NCI-H69 (cell line): ENCODE data around the gene ZFP82.

Experiments
- DNase-seq: peaks from one replicate; lab custom pipeline; 2025; lab: John Stamatoyannopoulos, UW

The ZFP82 gene

GRCh38 chr19:36418287-36419001, at the start of gene ZFP82:
Gene ZFP82, minus strand, starts transcription at chr19:36418644. Its CDS starts 8,855 bp downstream, at chr19:36409789.
- peak; percentile 85 for DNase-seq

- no peak for DNase-seq
These were observed 41.6 kb upstream of the ZFP82 start for GRCh38 chr19:36460046-36460445.

DNA sequence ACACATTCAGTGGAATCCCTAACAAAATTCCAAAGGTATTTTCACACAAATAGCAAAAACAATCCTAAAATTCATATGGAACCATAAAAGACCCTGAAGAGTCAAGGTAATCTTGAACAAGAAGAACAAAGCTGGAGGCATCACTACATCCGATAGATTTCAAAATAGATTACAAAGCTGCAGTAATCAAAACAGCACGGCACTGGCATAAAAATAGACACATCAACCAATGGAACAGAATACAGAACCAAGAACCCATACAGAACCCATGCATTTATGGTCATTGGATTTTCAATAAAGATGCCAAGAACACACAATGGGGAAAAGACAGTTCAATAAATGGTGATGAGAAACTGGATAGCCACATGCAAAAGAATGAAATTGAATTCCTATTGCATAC, 38.4 kb upstream of the ZFP82 start:
- DNase-seq: no peak

DNA sequence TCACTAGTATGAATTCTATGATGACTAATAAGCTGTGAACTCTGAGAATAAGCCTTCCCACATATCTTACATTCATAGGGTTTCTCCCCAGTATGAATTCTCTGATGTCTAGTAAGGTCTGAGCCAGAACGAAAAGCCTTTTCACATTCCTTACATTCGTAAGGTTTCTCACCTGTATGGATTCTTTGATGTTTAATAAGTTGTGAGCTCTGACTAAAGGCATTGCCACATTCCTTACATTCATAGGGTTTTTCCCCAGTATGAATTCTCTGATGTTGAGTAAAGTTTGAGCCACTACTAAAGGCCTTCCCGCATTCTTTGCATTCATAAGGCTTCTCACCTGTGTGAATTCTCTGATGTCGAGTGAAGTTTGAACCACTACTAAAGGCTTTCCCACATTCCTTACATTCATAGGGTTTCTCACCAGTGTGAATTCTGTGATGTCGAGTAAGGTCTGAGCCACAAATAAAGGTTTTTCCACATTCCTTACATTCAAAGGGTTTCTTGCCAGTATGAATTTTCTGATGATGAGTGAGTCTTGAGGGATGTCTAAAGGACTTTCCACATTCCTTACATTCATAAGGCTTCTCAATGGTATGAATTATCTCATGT, 30.7 kb upstream of the ZFP82 start:
- no peak for DNase-seq

DNA sequence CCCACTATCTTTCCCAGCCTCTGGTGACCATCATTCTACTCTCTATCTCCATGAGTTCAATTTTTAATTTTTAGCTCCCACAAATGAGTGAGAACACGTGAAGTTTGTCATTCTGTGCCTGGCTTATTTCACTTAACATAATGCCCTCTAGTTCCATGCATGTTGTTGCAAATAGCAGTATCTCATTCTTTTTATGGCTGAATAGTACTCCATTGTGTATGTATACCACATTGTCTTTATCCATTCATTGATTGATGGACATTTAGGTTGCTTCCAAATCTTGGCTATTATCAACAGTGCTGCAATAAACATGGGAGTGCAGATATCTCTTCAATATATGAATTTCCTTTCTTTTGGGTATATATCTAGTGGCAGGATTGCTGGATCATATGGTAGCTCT, 22.9 kb upstream of the ZFP82 start:
- no peak for DNase-seq

- DNase-seq: no peak
These were observed 18.1 kb upstream of the ZFP82 start for GRCh38 chr19:36436531-36436930.

- no peak for DNase-seq
These were observed 5.5 kb upstream of the ZFP82 start for GRCh38 chr19:36423925-36424324.

DNA sequence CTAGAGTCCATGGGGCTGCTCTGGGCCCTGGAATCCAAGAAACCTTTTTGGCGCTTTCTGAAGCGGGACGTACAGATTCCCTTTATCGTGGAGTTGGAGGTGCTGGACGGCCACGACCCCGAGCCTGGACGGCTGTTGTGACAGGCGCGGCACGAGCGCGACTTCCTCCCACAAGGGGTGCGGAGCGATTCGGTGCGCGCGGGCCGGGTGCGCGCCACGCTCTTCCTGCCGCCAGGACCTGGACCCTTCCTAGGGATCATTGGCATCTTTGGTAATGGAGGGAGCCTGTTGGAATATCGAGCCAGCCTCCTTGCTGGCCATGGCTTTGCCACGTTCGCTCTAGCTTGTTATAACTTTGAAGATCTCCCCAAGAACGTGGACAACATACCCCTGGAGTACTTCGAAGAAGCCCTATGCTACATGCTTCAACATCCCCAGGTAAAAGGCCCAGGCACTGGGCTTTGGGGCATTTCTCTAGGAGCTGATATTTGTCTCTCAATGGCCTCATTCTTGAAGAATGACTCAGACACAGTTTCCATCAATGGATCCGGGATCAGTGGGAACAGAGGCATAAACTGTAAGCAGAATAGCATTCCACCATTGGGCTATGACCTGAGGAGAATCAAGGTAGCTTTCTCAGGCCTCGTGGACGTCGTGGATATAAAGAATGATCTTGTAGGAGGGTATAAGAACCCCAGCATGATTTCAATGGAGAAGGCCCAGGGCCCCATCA, 3.5 kb upstream of the ZFP82 start:
- no peak for DNase-seq

DNA sequence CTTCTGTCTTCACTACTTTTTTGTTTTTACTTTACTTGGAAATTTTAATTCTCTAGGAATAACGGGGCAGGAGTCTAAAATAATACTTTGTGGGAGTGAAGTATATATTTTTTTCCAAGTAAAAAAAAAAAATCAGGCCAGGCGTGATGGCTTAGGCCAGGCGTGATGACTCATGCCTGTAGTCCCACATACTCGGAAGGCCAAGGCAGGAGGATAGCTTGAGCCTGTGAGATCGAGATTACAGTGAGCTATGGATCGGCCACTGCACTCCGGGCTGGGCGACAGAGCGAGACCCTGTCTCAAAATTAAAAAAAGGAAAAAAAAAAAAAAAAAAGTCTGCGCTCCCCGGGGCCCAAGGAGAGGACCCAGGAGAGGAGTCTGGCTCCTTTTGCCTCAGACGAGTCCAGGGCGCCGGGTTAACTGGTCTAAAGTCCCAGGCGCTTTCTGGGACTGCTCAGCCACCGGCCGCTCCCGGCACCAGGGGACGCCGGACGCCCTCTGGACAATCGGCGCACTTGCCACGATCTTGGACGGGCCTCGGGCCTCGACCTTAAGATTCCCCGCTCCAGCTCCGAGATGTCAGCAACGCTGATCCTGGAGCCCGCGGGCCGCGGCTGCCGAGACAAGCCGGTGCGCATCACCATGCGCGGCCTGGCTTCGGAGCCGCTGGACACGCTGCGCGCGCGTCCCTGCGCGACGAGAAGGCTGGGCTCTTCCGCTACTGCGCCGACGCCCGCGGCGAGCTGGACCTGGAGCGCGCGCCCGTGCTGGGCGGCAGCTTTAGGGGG, 2.7 kb upstream of the ZFP82 start:
- no peak for DNase-seq

- no peak for DNase-seq
These were observed 625 bp downstream of the ZFP82 start for GRCh38 chr19:36417752-36418286.

GRCh38 chr19:36409841-36410240, 8.6 kb downstream of the ZFP82 start:
- DNase-seq: no peak

- no peak for DNase-seq
These were observed 10.3 kb downstream of the ZFP82 start for GRCh38 chr19:36408101-36408500.

DNA sequence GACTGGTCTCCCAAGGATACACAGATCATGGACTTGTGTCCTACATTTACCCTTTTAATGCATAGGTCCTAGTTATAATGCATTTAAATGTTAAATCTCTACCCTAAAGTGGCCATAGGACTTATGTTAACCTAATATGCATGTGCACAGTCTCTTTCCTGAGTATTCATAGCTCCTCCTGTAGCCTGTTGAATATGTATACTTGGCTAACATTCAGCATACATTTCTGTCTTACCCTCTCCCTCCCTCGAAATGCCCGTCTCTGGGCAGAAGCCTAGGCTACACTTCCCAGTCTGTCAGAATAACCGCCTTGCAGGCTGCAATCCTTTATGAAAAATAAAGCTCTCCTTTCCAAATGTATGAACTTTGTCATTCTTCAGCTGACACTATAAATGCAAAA, 13.9 kb downstream of the ZFP82 start:
- DNase-seq: no peak

DNA sequence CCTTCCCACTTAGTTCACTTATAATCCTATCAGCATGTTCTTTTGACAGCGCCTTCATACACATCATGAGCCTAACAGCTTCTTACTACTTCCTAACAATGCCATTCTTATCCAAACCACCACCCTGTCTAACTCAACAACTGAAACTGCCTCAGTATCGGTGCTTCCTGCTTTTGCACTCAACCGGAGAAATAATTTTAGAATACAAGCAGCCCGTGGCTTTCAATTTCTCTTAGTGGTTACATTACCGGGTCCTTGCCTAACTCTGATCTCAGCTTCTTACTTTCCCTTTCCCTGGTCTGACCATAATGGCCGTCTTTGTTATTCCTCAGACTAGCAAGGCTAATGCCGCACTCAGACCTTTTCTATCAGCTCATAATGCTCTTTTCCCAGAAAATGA, 17.0 kb downstream of the ZFP82 start:
- DNase-seq: no peak

GRCh38 chr19:36398571-36398970, 19.9 kb downstream of the ZFP82 start:
- DNase-seq: no peak

- DNase-seq: no peak
These were observed 25.3 kb downstream of the ZFP82 start for GRCh38 chr19:36392916-36393673.

DNA sequence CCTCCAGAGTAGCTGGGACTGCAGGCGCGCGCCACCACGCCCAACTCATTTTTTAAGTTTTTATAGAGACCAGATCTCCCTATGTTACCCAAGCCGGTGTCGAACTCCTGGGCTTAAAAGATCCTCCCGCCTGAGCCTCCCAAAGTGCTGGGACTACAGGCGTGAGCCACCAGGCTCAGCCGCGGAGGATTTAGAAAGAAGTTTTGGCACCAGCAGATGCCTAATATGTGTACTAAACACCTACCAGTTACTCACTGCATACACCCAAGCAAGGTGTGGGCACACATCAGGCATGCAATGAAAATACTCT, 39.0 kb downstream of the ZFP82 start:
- DNase-seq: no peak

DNA sequence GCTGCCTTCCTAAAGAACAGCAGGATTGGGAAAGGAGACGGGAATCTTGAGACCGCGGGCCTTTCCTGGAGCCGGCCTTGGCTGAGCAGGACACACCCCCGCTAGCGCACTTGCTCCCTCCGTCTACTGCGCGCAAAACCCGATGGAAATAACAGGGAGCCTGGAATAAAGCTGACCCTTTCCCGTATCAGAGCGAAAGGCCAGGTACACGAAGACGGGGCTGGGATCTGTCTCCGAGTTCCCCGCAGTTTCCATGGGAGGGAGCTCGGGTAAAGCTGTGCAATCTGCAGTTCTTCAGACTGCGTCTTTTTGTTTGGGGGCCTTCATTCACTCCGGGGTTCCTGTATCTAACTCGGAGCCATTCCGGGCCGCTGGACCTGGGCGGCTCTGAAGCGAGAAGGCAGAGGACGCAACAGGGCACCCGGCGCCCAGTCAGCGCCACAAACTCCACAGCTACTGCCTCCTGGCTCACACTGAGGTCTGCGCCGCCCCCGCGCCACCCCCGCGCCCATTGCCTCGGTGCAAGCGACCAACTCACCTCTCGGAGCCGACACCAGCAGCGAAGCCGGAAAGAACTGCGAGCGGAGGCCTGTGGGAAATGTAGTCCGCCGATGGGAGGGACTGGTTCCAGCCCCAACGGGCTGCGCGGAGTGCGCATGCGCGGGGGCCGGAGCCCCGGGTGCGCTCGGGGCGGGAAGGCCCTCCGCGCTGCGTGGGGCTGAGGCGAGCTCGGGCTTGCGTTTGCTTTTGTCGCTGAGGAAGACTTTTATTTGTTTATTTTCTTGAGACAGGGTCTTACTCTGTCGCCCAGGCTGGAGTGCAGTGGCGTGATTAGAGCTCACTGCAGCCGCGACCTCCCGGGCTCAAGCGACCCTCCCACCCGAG, 39.6 kb downstream of the ZFP82 start, which contains the start of gene ZFP14:
Gene ZFP14 (minus strand): TSS at position 577 of the 885 bp plus-strand sequence. CDS start 11,309 bp downstream, outside the sequence.
- peak; percentile 97 for DNase-seq

- no peak for DNase-seq
These were observed 40.8 kb downstream of the ZFP82 start for GRCh38 chr19:36377541-36378178.

DNA sequence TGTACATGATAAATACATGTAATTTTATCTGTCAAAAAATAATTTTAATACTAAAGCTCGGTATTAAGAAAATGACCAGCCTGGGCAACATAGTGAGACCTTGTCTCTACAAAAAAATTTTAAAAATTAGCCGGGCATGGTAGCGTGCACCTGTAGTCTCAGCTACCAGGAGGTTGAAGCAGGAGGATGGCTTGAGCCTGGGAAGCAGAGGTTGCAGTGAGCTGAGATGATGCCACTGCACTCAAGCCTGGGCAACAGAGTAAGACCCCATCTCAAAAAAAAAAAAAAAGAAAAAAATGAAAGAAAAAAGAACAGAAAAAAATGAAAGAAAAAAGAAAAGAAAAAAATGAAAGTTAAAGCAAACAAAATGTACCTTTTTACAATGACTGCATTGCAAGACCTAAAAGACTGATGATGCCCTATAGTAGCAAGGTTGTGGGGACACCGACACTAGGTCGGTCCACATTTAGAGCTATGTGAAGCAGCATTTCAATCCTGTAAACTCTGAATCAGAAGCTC, 44.7 kb downstream of the ZFP82 start:
- no peak for DNase-seq
